HEK293T (cell line): ENCODE measurements around the gene HLA-DRB5.

Source experiments
- ARNT ChIP-seq: fragments of 450-650 bp; IDR thresholded peaks from 2 replicates; pipeline ENCODE4 v1.6.1; 2017; ENCODE audit warnings: mild to moderate bottlenecking
- FOXA1 ChIP-seq: fragments of 450-650 bp; IDR thresholded peaks from 2 replicates; pipeline ENCODE4 v1.6.1; 2016; ENCODE audit warnings: mild to moderate bottlenecking
- SP1 ChIP-seq: fragments of 450-650 bp; IDR thresholded peaks from 2 replicates; pipeline ENCODE4 v1.6.1; 2017
- ZNF384 ChIP-seq: fragments of 450-650 bp; IDR thresholded peaks from 2 replicates; pipeline ENCODE4 v1.6.1; 2016

- TF ChIP-seq SP1, result no peak
- no peak for TF ChIP-seq FOXA1
- no peak for TF ChIP-seq ARNT
- TF ChIP-seq ZNF384, result no peak
Measured at GRCh38 chr6:32578962-32579361, 48.9 kb upstream of the HLA-DRB5 start.
